ENCODE measurements around the gene MRGPRX1. TPM values are rescaled to one million over a fixed set of nuclear protein-coding genes. Genes with fewer than 3 reads are reported as not detected.
"Not testable (repeated sequence)": the region's sequence is repeated elsewhere in the genome, so short reads cannot be mapped to it uniquely, and the experiment has no call there.

The MRGPRX1 gene
- total and polyA plus RNA-seq, 8 donors: not detected

GRCh38 chr11:18934195-18934814 is 4.9 kb downstream of the MRGPRX1 start:
- no peak for DNase-seq
- no peak for ATAC-seq
- no peaks in the 10 kb centered on the region for H3K36me3 ChIP-seq
- no peaks in the 10 kb centered on the region for H3K9me3 ChIP-seq
- intact Hi-C loops (cut with DNase I): no loop called here
- H3K4me1 ChIP-seq: no peaks in the 10 kb centered on the region
- TF ChIP-seq CTCF (IDR thresholded peaks at IDR 0.05): no peak
- no peak overlapping the region for H3K27ac ChIP-seq
- no peak overlapping the region for H3K4me3 ChIP-seq
- peaks cover 0 to 4% of the 10 kb centered on the region in 2 donors for H3K27me3 ChIP-seq

GRCh38 chr11:18927550-18928322 is 11.5 kb downstream of the MRGPRX1 start:
- Histone ChIP-seq H3K36me3 (no peaks in the 10 kb centered on the region), H3K4me3 (no peak overlapping the region)

GRCh38 chr11:18925426-18925825 is 13.8 kb downstream of the MRGPRX1 start:
- H3K27me3 ChIP-seq; H3K27ac ChIP-seq; H3K36me3 ChIP-seq; intact Hi-C loops (cut with DNase I); H3K4me1 ChIP-seq; DNase-seq; ATAC-seq; H3K4me3 ChIP-seq; H3K9me3 ChIP-seq: not testable (repeated sequence)

More at GRCh38 chr11:18927550-18928322, 11.5 kb downstream of the MRGPRX1 start:
- DNase-seq (no peak), ATAC-seq (no peak)
- H3K4me1 ChIP-seq: no peaks in the 10 kb centered on the region
- H3K27me3 ChIP-seq: peaks cover 0 to 2% of the 10 kb centered on the region in 2 donors
- no peak for TF ChIP-seq CTCF (IDR thresholded peaks at IDR 0.05)
- intact Hi-C loops (cut with DNase I): no loop called here
- H3K27ac ChIP-seq: no peak overlapping the region
- H3K9me3 ChIP-seq: no peaks in the 10 kb centered on the region

GRCh38 chr11:18912883-18913282 is 26.3 kb downstream of the MRGPRX1 start:
- H3K36me3 ChIP-seq: no peaks in the 10 kb centered on the region
- DNase-seq (no peak), ATAC-seq (no peak)
- H3K9me3 ChIP-seq: peaks cover 0 to 1% of the 10 kb centered on the region in 2 donors
- no peak overlapping the region for H3K4me3 ChIP-seq
- no peaks in the 10 kb centered on the region for H3K4me1 ChIP-seq
- no peak overlapping the region for H3K27ac ChIP-seq
- intact Hi-C loops (cut with DNase I): no loop called here
- TF ChIP-seq CTCF (IDR thresholded peaks at IDR 0.05): no peak
- no peaks in the 10 kb centered on the region for H3K27me3 ChIP-seq

GRCh38 chr11:18907391-18907790 is 31.8 kb downstream of the MRGPRX1 start:
- no peaks in the 10 kb centered on the region for H3K9me3 ChIP-seq
- no peaks in the 10 kb centered on the region for H3K36me3 ChIP-seq
- H3K4me1 ChIP-seq: no peaks in the 10 kb centered on the region
- no peak overlapping the region for H3K4me3 ChIP-seq
- H3K27me3 ChIP-seq: no peaks in the 10 kb centered on the region
- no peak overlapping the region for H3K27ac ChIP-seq
- no peak for ATAC-seq
- TF ChIP-seq CTCF (IDR thresholded peaks at IDR 0.05): no peak
- intact Hi-C loops (cut with DNase I): no loop called here
- no peak for DNase-seq

GRCh38 chr11:18900637-18901036 is 38.6 kb downstream of the MRGPRX1 start:
- intact Hi-C loops (cut with DNase I); H3K4me3 ChIP-seq; H3K4me1 ChIP-seq; H3K27ac ChIP-seq; DNase-seq; ATAC-seq; H3K36me3 ChIP-seq; H3K27me3 ChIP-seq; H3K9me3 ChIP-seq: not testable (repeated sequence)

GRCh38 chr11:18900151-18900611 is 39.0 kb downstream of the MRGPRX1 start:
- H3K27ac ChIP-seq; H3K4me3 ChIP-seq; DNase-seq; H3K36me3 ChIP-seq; H3K9me3 ChIP-seq; H3K27me3 ChIP-seq; H3K4me1 ChIP-seq; intact Hi-C loops (cut with DNase I); ATAC-seq: not testable (repeated sequence)

GRCh38 chr11:18891712-18892111 is 47.5 kb downstream of the MRGPRX1 start:
- intact Hi-C loops (cut with DNase I); H3K9me3 ChIP-seq; ATAC-seq; H3K27me3 ChIP-seq; DNase-seq; H3K4me1 ChIP-seq; H3K36me3 ChIP-seq; H3K27ac ChIP-seq; H3K4me3 ChIP-seq: not testable (repeated sequence)

Measured in left lung (tissue), 10 donors.